HFFc6 (cell line): ENCODE data around the gene ZNF619. TPM values are rescaled to one million over a fixed set of nuclear protein-coding genes. Genes with fewer than 3 reads are reported as not detected.

Experiments used
- DNase-seq: peaks from one replicate; pipeline ENCODE4 v3.0.0-alpha.2; 2018
- H3K27ac Mint-ChIP-seq: 2 replicates; pipeline ENCODE4 v1.8.0; 2020; ENCODE audit warnings: mild to moderate bottlenecking, mixed read lengths
- H3K27me3 Mint-ChIP-seq: 2 replicates; pipeline ENCODE4 v1.8.0; 2021; ENCODE audit warnings: mild to moderate bottlenecking, moderate library complexity, mixed read lengths; ENCODE audit not compliant: insufficient read depth
- H3K36me3 Mint-ChIP-seq: 2 replicates; pipeline ENCODE4 v1.8.0; 2021; ENCODE audit warnings: low read depth, mixed read lengths
- H3K4me1 Mint-ChIP-seq: 2 replicates; pipeline ENCODE4 v1.8.0; 2020; ENCODE audit warnings: low read depth, mixed read lengths
- H3K4me3 Mint-ChIP-seq: 2 replicates; pipeline ENCODE4 v1.8.0; 2020; ENCODE audit warnings: mild to moderate bottlenecking, moderate library complexity, mixed read lengths
- H3K9me3 Mint-ChIP-seq: 2 replicates; pipeline ENCODE4 v1.8.0; 2020; ENCODE audit warnings: mild to moderate bottlenecking, mixed read lengths
- total RNA-seq, 6 experiments: library from RNA; stranded (reverse); fragmentation: NEBNext Ultra II Directional; extraction: Animal tissue kit (Norgen Biotek cat#: 25700); gene quantifications; 2 replicates in 1 of 6; 3 replicates in 5 of 6; pipeline ENCODE4 v1.2.3, GENCODE V29; 2021
- TF ChIP-seq, protein P1 (sequence below): fragments of 200-600 bp; sonication (generic); IDR thresholded peaks from 2 replicates; pipeline ENCODE4 v1.5.0; 2021; ENCODE audit warnings: antibody characterized with exemption, mild to moderate bottlenecking

Gene ZNF619
- total RNA-seq, 6 experiments from 2014 or later = 3.2 to 5.1 (median 4.7) TPM

DNA sequence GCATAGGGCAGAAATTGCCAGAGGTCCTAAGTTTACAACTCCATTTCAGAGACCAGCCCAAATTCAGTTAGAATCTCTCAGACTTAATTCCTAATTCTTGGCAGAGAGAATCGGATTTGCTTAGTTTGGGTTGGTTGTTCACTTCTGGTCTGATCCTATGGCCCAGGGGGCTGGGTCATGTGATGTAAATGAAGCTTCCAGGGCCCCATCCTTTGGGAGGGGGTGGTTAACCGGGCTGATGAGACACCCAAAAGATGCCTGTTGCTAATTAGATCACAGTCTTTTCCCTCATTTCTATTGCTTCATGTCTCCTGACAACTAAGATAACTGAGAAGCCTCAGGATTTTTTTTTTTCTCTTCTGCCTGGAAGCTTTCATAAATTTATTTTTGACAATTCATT, 17.8 kb downstream of the ZNF619 start:
- Mint-ChIP-seq H3K36me3 (peaks cover 4% of the 10 kb centered on the region; the same call in 1 of the 2 replicates), H3K27ac (no peak overlapping the region), H3K27me3 (no peaks in the 10 kb centered on the region; the same call in 1 of the 2 replicates), H3K9me3 (no peaks in the 10 kb centered on the region), H3K4me3 (no peak overlapping the region), H3K4me1 (no peaks in the 10 kb centered on the region)
- TF ChIP-seq, protein P1, sequence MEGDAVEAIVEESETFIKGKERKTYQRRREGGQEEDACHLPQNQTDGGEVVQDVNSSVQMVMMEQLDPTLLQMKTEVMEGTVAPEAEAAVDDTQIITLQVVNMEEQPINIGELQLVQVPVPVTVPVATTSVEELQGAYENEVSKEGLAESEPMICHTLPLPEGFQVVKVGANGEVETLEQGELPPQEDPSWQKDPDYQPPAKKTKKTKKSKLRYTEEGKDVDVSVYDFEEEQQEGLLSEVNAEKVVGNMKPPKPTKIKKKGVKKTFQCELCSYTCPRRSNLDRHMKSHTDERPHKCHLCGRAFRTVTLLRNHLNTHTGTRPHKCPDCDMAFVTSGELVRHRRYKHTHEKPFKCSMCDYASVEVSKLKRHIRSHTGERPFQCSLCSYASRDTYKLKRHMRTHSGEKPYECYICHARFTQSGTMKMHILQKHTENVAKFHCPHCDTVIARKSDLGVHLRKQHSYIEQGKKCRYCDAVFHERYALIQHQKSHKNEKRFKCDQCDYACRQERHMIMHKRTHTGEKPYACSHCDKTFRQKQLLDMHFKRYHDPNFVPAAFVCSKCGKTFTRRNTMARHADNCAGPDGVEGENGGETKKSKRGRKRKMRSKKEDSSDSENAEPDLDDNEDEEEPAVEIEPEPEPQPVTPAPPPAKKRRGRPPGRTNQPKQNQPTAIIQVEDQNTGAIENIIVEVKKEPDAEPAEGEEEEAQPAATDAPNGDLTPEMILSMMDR = no peak
- DNase-seq = no peak

DNA sequence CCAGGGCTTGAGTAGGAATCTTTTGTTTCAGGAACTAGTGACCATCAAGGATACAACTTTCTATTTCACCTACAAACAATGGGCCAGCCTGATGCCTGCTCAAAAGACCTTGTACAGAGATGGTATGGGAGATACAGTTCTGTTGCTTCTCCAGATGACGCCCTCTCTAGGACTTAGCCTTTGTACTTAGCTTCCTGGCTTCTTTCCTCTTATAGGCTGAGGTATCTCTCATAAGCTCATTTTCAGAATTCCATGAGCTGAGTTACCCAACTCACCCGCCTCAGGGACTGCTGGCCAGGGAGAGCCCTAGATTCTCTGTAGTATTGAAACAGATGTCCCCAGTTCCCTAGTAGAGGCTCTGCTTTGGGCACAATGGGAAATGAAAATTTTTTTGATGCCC, 20.4 kb downstream of the ZNF619 start:
- H3K4me3 Mint-ChIP-seq = no peak overlapping the region
- no peak overlapping the region for H3K27ac Mint-ChIP-seq
- no peaks in the 10 kb centered on the region; the same call in 1 of the 2 replicates for H3K27me3 Mint-ChIP-seq

DNA sequence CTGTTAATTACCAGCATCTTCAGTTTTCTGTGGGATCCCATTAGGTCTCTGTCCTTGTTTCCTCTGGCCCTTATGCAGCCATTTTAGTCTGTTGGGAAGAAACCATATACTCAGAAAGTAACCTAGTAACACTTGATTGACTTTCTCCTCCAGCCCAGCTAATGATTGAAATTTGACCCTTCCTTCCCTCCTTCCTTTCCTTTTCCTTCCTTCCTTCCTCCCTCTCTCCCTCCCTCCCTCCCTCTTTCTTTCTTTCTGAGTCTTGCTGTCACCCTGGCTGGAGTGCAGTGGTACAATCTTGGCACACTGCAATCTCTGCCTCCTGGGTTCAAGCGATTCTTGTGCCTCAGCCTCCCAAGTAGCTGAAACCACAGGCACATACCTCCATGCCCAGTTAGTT, 23.0 kb downstream of the ZNF619 start:
- Mint-ChIP-seq H3K4me1 (peaks cover 12% of the 10 kb centered on the region), H3K27ac (no peak overlapping the region), H3K36me3 (no peaks in the 10 kb centered on the region), H3K4me3 (no peak overlapping the region), H3K9me3 (no peaks in the 10 kb centered on the region), H3K27me3 (no peaks in the 10 kb centered on the region)
- TF ChIP-seq, protein P1 = no peak
- no peak for DNase-seq

More for the DNA sequence above, 20.4 kb downstream of the ZNF619 start:
- no peaks in the 10 kb centered on the region for H3K4me1 Mint-ChIP-seq
- no peak for DNase-seq
- no peaks in the 10 kb centered on the region for H3K36me3 Mint-ChIP-seq
- TF ChIP-seq, protein P1 = no peak
- no peaks in the 10 kb centered on the region for H3K9me3 Mint-ChIP-seq

DNA sequence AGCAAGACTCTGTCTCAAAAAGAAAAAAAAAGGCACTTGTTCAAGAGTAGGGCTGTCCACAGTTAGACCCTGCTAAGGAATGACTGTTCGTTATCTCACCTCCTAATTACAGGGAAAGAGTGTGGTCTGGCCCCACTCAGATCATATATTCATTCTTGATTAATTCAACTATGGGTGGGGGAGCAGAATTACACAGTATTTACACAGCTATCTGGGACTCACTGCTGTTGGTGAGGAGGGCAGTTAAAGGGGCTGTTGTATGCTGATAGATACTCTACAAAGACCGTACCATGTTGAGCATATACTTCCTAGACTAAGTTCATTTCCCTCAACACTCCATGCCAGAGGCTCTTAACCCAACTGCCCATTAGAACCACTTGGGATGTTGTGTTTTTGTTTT, 25.1 kb downstream of the ZNF619 start:
- Mint-ChIP-seq H3K27me3 (no peaks in the 10 kb centered on the region), H3K36me3 (no peaks in the 10 kb centered on the region), H3K27ac (no peak overlapping the region), H3K9me3 (no peaks in the 10 kb centered on the region), H3K4me3 (no peak overlapping the region), H3K4me1 (peaks cover 32% of the 10 kb centered on the region)
- DNase-seq = no peak
- TF ChIP-seq, protein P1 = no peak

DNA sequence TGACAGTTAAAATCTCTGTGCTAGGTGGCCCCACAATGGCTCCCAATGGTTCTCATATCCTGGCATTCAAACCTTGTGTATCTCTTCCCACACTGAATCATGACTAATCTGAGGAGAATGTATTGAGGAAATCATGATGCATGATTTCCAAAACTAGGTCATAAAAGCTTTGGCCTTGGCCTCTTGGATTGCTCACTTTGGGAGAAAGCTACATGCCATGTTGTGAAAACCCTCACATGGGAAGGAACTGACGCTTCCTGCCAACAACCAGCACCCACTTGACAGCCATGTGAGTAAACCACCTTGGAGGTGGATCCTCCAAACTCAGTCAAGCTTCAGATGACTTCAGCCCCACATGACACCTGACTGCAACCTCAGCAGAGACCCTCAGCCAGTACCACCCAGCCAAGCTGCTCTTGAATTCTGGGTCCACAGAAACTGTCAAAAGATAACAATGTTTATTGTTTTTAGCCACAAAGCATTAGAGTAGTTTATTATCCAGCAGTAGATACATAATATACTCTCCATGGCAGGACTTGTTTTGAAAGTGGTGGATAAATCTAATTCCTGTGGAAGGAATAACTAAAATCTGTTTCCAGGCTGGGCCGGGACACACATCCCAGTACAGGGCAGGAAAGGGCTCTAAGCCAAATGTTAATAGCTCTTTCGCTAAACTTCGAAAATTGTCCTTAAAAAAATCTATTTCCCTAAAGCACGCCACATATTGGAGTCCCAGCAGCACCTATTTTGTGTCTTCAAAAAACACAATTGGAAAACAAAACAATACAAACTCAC, 27.9 kb downstream of the ZNF619 start:
- Mint-ChIP-seq H3K9me3 (no peaks in the 10 kb centered on the region), H3K27ac (peak overlapping the region; percentile 95), H3K36me3 (no peaks in the 10 kb centered on the region), H3K27me3 (no peaks in the 10 kb centered on the region; the same call in 1 of the 2 replicates), H3K4me3 (peak overlapping the region; percentile 90), H3K4me1 (peaks cover 32% of the 10 kb centered on the region)
- TF ChIP-seq, protein P1 = no peak
- DNase-seq = peak; percentile 95
